Panc1 (cell line): ENCODE data around the gene CRYBG3. TPM values are rescaled to one million over a fixed set of nuclear protein-coding genes. Genes with fewer than 3 reads are reported as not detected.

Experiments used
- ATAC-seq: fragments of 200-7000 bp; cut with Tn5 transposase; 2 replicates; pipeline ENCODE4 v1.9.1; 2020; ENCODE audit warnings: mild to moderate bottlenecking, moderate library complexity
- BruUV-seq: library from RNA; stranded (reverse); fragments of 400-500 nt; replicated peaks from 2 replicates; lab custom pipeline; 2021; lab: Mats Ljungman, UMichigan
- CTCF ChIA-PET: fragments of 300-600 bp; sonication (Branson Sonifier 250); formaldehyde crosslinking; loops from one replicate; lab custom pipeline; 2022; ENCODE audit warnings: antibody characterized with exemption; lab: Charles Lee
- POLR2A ChIA-PET: fragments of 300-600 bp; sonication (Branson Sonifier 250); formaldehyde crosslinking; loops from one replicate; lab custom pipeline; 2022; ENCODE audit warnings: antibody characterized with exemption; lab: Charles Lee
- DNase-seq: peaks from one replicate; pipeline ENCODE4 v3.0.0-alpha.2; 2010; ENCODE audit warnings: low read depth, low spot score
- H3K27ac ChIP-seq: 2 replicates; pipeline ENCODE4 v1.5.1; 2011; ENCODE audit warnings: mild to moderate bottlenecking, low read length, inconsistent platforms
- H3K27me3 ChIP-seq: fragments of 200-500 bp; sonication (Bioruptor generic); 2 replicates; pipeline ENCODE4 v1.6.0; 2014; ENCODE audit warnings: low read length, inconsistent platforms; ENCODE audit not compliant: control insufficient read depth, insufficient read depth
- H3K36me3 ChIP-seq: fragments of 200-500 bp; sonication (Bioruptor generic); 2 replicates; pipeline ENCODE4 v1.5.1; 2014; ENCODE audit warnings: inconsistent platforms, mild to moderate bottlenecking, low read length, moderate library complexity; ENCODE audit not compliant: control insufficient read depth, insufficient read depth
- H3K4me1 ChIP-seq: 2 replicates; pipeline ENCODE4 v1.5.1; 2011; ENCODE audit warnings: inconsistent platforms, mild to moderate bottlenecking, low read length, moderate library complexity; ENCODE audit not compliant: control insufficient read depth, insufficient read depth
- H3K4me3 ChIP-seq, 2 experiments: 2 replicates each; pipeline ENCODE4 v1.5.1; 2011 to 2012; ENCODE audit warnings: low read depth in 2 of 2, low read length in 2 of 2, mild to moderate bottlenecking in 2 of 2, inconsistent platforms in 1 of 2, moderate library complexity in 1 of 2
- H3K9me3 ChIP-seq: fragments of 200-500 bp; sonication (Bioruptor generic); 2 replicates; pipeline ENCODE4 v1.5.1; 2014; ENCODE audit warnings: low read depth, mild to moderate bottlenecking, inconsistent platforms, low read length, moderate library complexity; ENCODE audit not compliant: control insufficient read depth, insufficient read depth
- POLR2AphosphoS5 ChIP-seq: IDR thresholded peaks from 2 replicates; pipeline ENCODE4 v1.6.1; 2012; ENCODE audit warnings: mild to moderate bottlenecking, low read depth, low read length, moderate library complexity
- SIN3A ChIP-seq: IDR thresholded peaks from 2 replicates; pipeline ENCODE4 v1.6.1; 2012; ENCODE audit warnings: low read depth, mild to moderate bottlenecking, low read length, moderate library complexity, borderline replicate concordance; ENCODE audit not compliant: insufficient read depth
- TCF7L2 ChIP-seq: IDR thresholded peaks from 2 replicates; pipeline ENCODE4 v1.6.1; 2011; ENCODE audit warnings: mild to moderate bottlenecking, low read depth, low read length, inconsistent platforms
- in situ Hi-C: cut with HindIII; loops from 2 replicates; pipeline ENCODE4 v1.10.0; 2016; ENCODE audit warnings: low sequenced_read_pairs, low pct_unique_long_range_greater_than_20kb
- intact Hi-C: fragments of 100-400 bp; cut with micrococcal nuclease; formaldehyde crosslinking; loops from one replicate; pipeline ENCODE4 v1.10.0; 2022; ENCODE audit not compliant: unreplicated experiment
- total RNA-seq: library from RNA; stranded (reverse); gene quantifications from one replicate; pipeline ENCODE4 v1.2.1, GENCODE V29; 2021; ENCODE audit not compliant: unreplicated experiment
- TF ChIP-seq, protein P1 (sequence below): fragments of 450-650 bp; IDR thresholded peaks from 2 replicates; pipeline ENCODE4 v1.5.1; 2017; ENCODE audit warnings: mild to moderate bottlenecking
- TF ChIP-seq, protein P2 (sequence below), 2 experiments: IDR thresholded peaks; 2 replicates each; pipeline ENCODE4 v1.6.1; 2011 to 2012; ENCODE audit warnings: low read depth in 2 of 2, control low read depth in 1 of 2, low read length in 1 of 2, mild to moderate bottlenecking in 1 of 2, moderate library complexity in 1 of 2; ENCODE audit not compliant: insufficient read depth in 1 of 2

The CRYBG3 gene
- total RNA-seq, 1 experiment from 2014 or later = 24.6 TPM

GRCh38 chr3:97795951-97796350 is 25.9 kb upstream of the CRYBG3 start:
- intact Hi-C loops = loop anchor here (10.0 kb wide), 2 partner anchors 149 to 529 kb away; no protein-coding TSS in a partner anchor
- no TSS peak for BruUV-seq
- CTCF ChIA-PET = no interaction called here

DNA sequence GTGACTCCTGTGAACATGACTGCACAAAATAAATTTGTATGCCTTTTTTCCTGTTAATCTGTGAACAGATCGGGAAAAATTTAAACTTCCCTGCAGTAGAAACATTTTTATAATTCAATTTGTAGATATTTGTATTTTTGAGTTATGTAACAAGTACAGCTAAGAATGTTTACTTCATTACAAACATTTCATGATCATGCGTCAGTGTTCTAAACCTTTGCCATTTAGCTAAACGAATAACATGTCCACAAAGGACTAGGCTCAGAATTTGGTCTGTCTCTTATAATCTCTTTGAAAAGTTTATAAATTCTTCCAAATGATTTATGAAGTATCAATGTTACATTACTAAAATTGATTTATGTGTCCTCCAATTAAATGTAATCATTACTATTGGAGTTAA is 17.3 kb upstream of the CRYBG3 start:
- in situ Hi-C loops = no loop called here
- ATAC-seq = no peak
- TF ChIP-seq TCF7L2 (no peak), SIN3A (no peak), POLR2AphosphoS5 (no peak)
- TF ChIP-seq, protein P1, sequence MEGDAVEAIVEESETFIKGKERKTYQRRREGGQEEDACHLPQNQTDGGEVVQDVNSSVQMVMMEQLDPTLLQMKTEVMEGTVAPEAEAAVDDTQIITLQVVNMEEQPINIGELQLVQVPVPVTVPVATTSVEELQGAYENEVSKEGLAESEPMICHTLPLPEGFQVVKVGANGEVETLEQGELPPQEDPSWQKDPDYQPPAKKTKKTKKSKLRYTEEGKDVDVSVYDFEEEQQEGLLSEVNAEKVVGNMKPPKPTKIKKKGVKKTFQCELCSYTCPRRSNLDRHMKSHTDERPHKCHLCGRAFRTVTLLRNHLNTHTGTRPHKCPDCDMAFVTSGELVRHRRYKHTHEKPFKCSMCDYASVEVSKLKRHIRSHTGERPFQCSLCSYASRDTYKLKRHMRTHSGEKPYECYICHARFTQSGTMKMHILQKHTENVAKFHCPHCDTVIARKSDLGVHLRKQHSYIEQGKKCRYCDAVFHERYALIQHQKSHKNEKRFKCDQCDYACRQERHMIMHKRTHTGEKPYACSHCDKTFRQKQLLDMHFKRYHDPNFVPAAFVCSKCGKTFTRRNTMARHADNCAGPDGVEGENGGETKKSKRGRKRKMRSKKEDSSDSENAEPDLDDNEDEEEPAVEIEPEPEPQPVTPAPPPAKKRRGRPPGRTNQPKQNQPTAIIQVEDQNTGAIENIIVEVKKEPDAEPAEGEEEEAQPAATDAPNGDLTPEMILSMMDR = no peak
- TF ChIP-seq, protein P2, sequence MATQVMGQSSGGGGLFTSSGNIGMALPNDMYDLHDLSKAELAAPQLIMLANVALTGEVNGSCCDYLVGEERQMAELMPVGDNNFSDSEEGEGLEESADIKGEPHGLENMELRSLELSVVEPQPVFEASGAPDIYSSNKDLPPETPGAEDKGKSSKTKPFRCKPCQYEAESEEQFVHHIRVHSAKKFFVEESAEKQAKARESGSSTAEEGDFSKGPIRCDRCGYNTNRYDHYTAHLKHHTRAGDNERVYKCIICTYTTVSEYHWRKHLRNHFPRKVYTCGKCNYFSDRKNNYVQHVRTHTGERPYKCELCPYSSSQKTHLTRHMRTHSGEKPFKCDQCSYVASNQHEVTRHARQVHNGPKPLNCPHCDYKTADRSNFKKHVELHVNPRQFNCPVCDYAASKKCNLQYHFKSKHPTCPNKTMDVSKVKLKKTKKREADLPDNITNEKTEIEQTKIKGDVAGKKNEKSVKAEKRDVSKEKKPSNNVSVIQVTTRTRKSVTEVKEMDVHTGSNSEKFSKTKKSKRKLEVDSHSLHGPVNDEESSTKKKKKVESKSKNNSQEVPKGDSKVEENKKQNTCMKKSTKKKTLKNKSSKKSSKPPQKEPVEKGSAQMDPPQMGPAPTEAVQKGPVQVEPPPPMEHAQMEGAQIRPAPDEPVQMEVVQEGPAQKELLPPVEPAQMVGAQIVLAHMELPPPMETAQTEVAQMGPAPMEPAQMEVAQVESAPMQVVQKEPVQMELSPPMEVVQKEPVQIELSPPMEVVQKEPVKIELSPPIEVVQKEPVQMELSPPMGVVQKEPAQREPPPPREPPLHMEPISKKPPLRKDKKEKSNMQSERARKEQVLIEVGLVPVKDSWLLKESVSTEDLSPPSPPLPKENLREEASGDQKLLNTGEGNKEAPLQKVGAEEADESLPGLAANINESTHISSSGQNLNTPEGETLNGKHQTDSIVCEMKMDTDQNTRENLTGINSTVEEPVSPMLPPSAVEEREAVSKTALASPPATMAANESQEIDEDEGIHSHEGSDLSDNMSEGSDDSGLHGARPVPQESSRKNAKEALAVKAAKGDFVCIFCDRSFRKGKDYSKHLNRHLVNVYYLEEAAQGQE (IDR thresholded peaks at IDR 0.05; ENCODE audit: insufficient read depth in 1 of 2, low read depth in 2 of 2, low read length in 1 of 2) = no peak
- Histone ChIP-seq H3K27me3 (peaks cover 3% of the 10 kb centered on the region; the same call in 1 of the 2 replicates), H3K4me3 (no peak overlapping the region), H3K36me3 (no peaks in the 10 kb centered on the region), H3K9me3 (no peaks in the 10 kb centered on the region), H3K4me1 (no peaks in the 10 kb centered on the region), H3K27ac (no peak overlapping the region)
- intact Hi-C loops = no loop called here
- no peak for DNase-seq
- no TSS peak for BruUV-seq
- ChIA-PET CTCF (no interaction called here), POLR2A (no interaction called here)

More at GRCh38 chr3:97795951-97796350, 25.9 kb upstream of the CRYBG3 start:
- DNase-seq = no peak
- ATAC-seq = no peak
- no peaks in the 10 kb centered on the region for H3K27me3 ChIP-seq
- H3K9me3 ChIP-seq = no peaks in the 10 kb centered on the region
- no peak overlapping the region for H3K4me3 ChIP-seq
- TF ChIP-seq, protein P2 (IDR thresholded peaks at IDR 0.05; ENCODE audit: insufficient read depth in 1 of 2, low read depth in 2 of 2, low read length in 1 of 2) = no peak
- no peak for TF ChIP-seq POLR2AphosphoS5
- TF ChIP-seq, protein P1 = no peak
- no peak for TF ChIP-seq TCF7L2
- no peak for TF ChIP-seq SIN3A
- H3K36me3 ChIP-seq = no peaks in the 10 kb centered on the region
- no peaks in the 10 kb centered on the region for H3K4me1 ChIP-seq
- H3K27ac ChIP-seq = no peak overlapping the region
- in situ Hi-C loops = no loop called here
- POLR2A ChIA-PET = no interaction called here
